SK-N-SH (cell line): ENCODE data around the gene BACE2. TPM values are rescaled to one million over a fixed set of nuclear protein-coding genes. Genes with fewer than 3 reads are reported as not detected.

ENCODE experiments used
- CTCF ChIA-PET: fragments of 300-600, 350-600 bp; formaldehyde crosslinking; extraction: SDS; loops from one replicate; lab custom pipeline; 2021; lab: Yijun Ruan, JAX
- POLR2A ChIA-PET: fragments of 350-600 bp; sonication (Branson Sonifier 250); formaldehyde crosslinking; extraction: SDS; loops from one replicate; lab custom pipeline; 2020; ENCODE audit warnings: antibody characterized with exemption, inconsistent platforms; lab: Yijun Ruan, JAX
- DNase-seq: peaks from one replicate; pipeline ENCODE4 v3.0.0; 2012
- H2AFZ ChIP-seq: fragments of 200-600 bp; sonication (generic); 2 replicates; pipeline ENCODE4 v1.8.1; 2016; ENCODE audit warnings: antibody characterized with exemption, mild to moderate bottlenecking, low read depth
- H3F3A ChIP-seq: fragments of 200-600 bp; sonication (generic); replicated peaks from 2 replicates; pipeline ENCODE3; 2016; ENCODE audit warnings: antibody characterized with exemption, mild to moderate bottlenecking; ENCODE audit not compliant: insufficient read depth
- H3K27ac ChIP-seq, 2 experiments: fragments of 200-500 bp in 1 of 2; fragments of 200-600 bp in 1 of 2; sonication (Bioruptor generic) in 1 of 2; sonication (generic), shearing (Covaris generic) in 1 of 2; 2 replicates each; pipeline versions ENCODE4 v1.5.1 to v1.6.1; 2014 to 2016; ENCODE audit warnings: low read depth in 2 of 2, inconsistent platforms in 1 of 2, low read length in 1 of 2, mild to moderate bottlenecking in 1 of 2, mixed read lengths in 1 of 2
- H3K27me3 ChIP-seq: fragments of 200-600 bp; sonication (generic), shearing (Covaris generic); 2 replicates; pipeline ENCODE4 v1.6.1; 2016; ENCODE audit warnings: mixed run types; ENCODE audit not compliant: insufficient read depth
- H3K36me3 ChIP-seq, 2 experiments: fragments of 200-500 bp in 1 of 2; fragments of 200-600 bp in 1 of 2; sonication (Bioruptor generic) in 1 of 2; sonication (generic) in 1 of 2; replicated peaks in 1 of 2; 2 replicates each; pipeline versions ENCODE3 to v1.5.1; 2014 to 2016; ENCODE audit warnings: low read length in 1 of 2, mild to moderate bottlenecking in 1 of 2; ENCODE audit not compliant: insufficient read depth in 2 of 2, control insufficient read depth in 1 of 2
- H3K4me1 ChIP-seq, 2 experiments: fragments of 200-500 bp in 1 of 2; fragments of 200-600 bp in 1 of 2; sonication (Bioruptor generic) in 1 of 2; sonication (generic), shearing (Covaris generic) in 1 of 2; 2 replicates each; pipeline versions ENCODE4 v1.5.1 to v1.6.1; 2014 to 2016; ENCODE audit warnings: low read depth in 1 of 2, low read length in 1 of 2, mixed run types in 1 of 2; ENCODE audit not compliant: insufficient read depth in 2 of 2, control insufficient read depth in 1 of 2
- H3K4me2 ChIP-seq: fragments of 200-600 bp; sonication (generic), shearing (Covaris generic); 2 replicates; pipeline ENCODE4 v1.6.1; 2017; ENCODE audit warnings: mixed run types
- H3K4me3 ChIP-seq, 2 experiments: fragments of 200-500 bp in 1 of 2; fragments of 200-600 bp in 1 of 2; sonication (Bioruptor generic) in 1 of 2; sonication (generic), shearing (Covaris generic) in 1 of 2; 2 replicates each; pipeline versions ENCODE4 v1.5.1 to v1.8.1; 2014 to 2016; ENCODE audit warnings: low read depth in 2 of 2, inconsistent platforms in 1 of 2, low read length in 1 of 2, mild to moderate bottlenecking in 1 of 2, mixed read lengths in 1 of 2, moderate library complexity in 1 of 2
- H3K79me2 ChIP-seq: fragments of 200-600 bp; sonication (generic); 2 replicates; pipeline ENCODE4 v1.8.1; 2017; ENCODE audit warnings: mild to moderate bottlenecking; ENCODE audit not compliant: insufficient read depth
- H3K9ac ChIP-seq: fragments of 200-600 bp; sonication (generic); 2 replicates; pipeline ENCODE4 v1.6.1; 2017; ENCODE audit warnings: mixed run types
- H3K9me2 ChIP-seq: fragments of 200-600 bp; sonication (generic); 2 replicates; pipeline ENCODE4 v1.6.1; 2017; ENCODE audit warnings: mixed run types
- H3K9me3 ChIP-seq: fragments of 200-600 bp; sonication (generic); 2 replicates; pipeline ENCODE4 v1.6.1; 2017; ENCODE audit warnings: mixed run types, mild to moderate bottlenecking, moderate library complexity
- H4K20me1 ChIP-seq: fragments of 200-600 bp; sonication (generic); 2 replicates; pipeline ENCODE4 v1.6.1; 2017; ENCODE audit warnings: mild to moderate bottlenecking, mixed run types; ENCODE audit not compliant: insufficient read depth
- CHD2 ChIP-seq: fragments of 150-350 bp; IDR thresholded peaks from 2 replicates; pipeline ENCODE4 v1.6.1; 2018; ENCODE audit warnings: low read length; ENCODE audit not compliant: partially characterized antibody
- FOSL2 ChIP-seq: IDR thresholded peaks from 2 replicates; pipeline ENCODE4 v1.4.0; 2012; ENCODE audit warnings: low read depth, mild to moderate bottlenecking, moderate library complexity, borderline replicate concordance
- FOXJ3 ChIP-seq: sonication (generic); formaldehyde crosslinking; IDR thresholded peaks from 2 replicates; pipeline ENCODE4 v1.5.1; 2020; ENCODE audit warnings: mild to moderate bottlenecking, missing genetic modification reagents
- FOXM1 ChIP-seq: IDR thresholded peaks from 2 replicates; pipeline ENCODE4 v1.4.0; 2012; ENCODE audit warnings: low read depth, mild to moderate bottlenecking
- GATA2 ChIP-seq: sonication (generic); formaldehyde crosslinking; IDR thresholded peaks from 2 replicates; pipeline ENCODE4 v1.5.0; 2020; ENCODE audit warnings: mild to moderate bottlenecking, missing genetic modification reagents
- JUND ChIP-seq: IDR thresholded peaks from 2 replicates; pipeline ENCODE4 v1.4.0; 2012
- MEF2A ChIP-seq: IDR thresholded peaks from 2 replicates; pipeline ENCODE4 v1.4.0; 2012; ENCODE audit warnings: low read depth, borderline replicate concordance
- POLR2AphosphoS5 ChIP-seq: IDR thresholded peaks from 2 replicates; pipeline ENCODE4 v1.6.1; 2012; ENCODE audit warnings: low read depth, low read length
- RAD21 ChIP-seq: IDR thresholded peaks from 2 replicates; pipeline ENCODE4 v1.6.1; 2012; ENCODE audit warnings: mild to moderate bottlenecking, low read length
- RFX5 ChIP-seq: IDR thresholded peaks from 2 replicates; pipeline ENCODE4 v1.6.1; 2012; ENCODE audit warnings: mild to moderate bottlenecking, improper control_type of control experiment, low read length
- RXRA ChIP-seq: IDR thresholded peaks from 2 replicates; pipeline ENCODE4 v1.4.0; 2012; ENCODE audit warnings: low read depth, mild to moderate bottlenecking, borderline replicate concordance
- TAF1 ChIP-seq: IDR thresholded peaks from 2 replicates; pipeline ENCODE4 v1.6.1; 2012; ENCODE audit warnings: low read depth, mild to moderate bottlenecking, low read length, moderate library complexity, borderline replicate concordance
- WGBS: methylation state at CpG from one replicate; pipeline ENCODE4 v1.1.6; 2017; ENCODE audit warnings: low lambda C conversion rate; 5-methylcytosine and 5-hydroxymethylcytosine counted together
- polyA plus RNA-seq, 3 experiments: library from polyadenylated mRNA; depleted of rRNA; stranded (reverse); fragments of >200 nt; gene quantifications; 2 replicates each; pipeline ENCODE4 v1.2.3, GENCODE V29; 2012
- TF ChIP-seq, protein P1 (sequence below): IDR thresholded peaks from 2 replicates; pipeline ENCODE4 v1.4.0; 2012; ENCODE audit warnings: low read depth, borderline replicate concordance
- TF ChIP-seq, protein P2 (sequence below): fragments of 150-350 bp; IDR thresholded peaks from 2 replicates; pipeline ENCODE4 v1.6.1; 2016; ENCODE audit warnings: mild to moderate bottlenecking, low read depth, low read length
- TF ChIP-seq, protein P3 (sequence below): IDR thresholded peaks from 2 replicates; pipeline ENCODE4 v1.4.0; 2012; ENCODE audit warnings: low read depth

The BACE2 gene
- polyA plus RNA-seq, 1 of the 3 experiments (the other 2 are of a cell fraction), result 23.4 TPM

DNA sequence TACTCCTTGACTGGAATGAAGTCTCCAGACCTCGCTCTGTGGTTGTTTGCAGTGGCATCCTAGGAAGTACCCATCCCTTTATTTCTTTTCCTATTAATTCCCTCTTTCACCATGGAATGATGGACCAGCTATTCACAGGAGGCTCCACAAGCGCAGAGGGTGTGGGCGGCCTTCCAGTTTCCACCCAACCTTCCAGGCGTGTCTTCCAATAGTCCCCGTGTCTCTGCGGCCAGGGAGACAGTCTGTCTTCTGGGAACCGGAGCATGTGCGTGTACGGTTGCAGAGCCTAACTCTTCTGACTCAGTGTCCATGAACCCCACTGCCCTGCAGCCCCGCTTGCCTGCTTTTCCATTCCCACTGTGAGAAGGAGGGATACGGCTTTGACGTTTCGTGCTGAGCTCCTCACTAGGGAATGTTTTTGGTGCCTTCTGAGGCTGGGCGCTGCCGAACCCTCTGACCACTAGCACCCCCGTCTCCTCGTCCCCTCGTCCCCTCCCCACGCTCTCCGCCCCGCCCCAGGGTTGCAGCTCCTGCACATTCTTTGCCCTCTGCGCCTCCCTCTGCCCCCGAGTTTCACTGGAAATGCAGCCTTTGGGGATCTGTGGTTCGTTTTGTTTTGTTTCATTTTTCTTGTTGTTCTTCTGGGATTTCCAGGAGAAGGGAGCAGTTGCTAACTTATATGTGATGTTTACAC is 122.3 kb downstream of the BACE2 start:
- Histone ChIP-seq H3K36me3 (no peaks in the 10 kb centered on the region), H3K4me1 (no peaks in the 10 kb centered on the region), H3K9me3 (no peaks in the 10 kb centered on the region), H3K4me2 (no peak overlapping the region), H3K4me3 (no peak overlapping the region), H2AFZ (no peak overlapping the region), H3K27me3 (0 out of 2 replicates have a peak, but pooled peaks cover 9% of the 10 kb centered on the region), H4K20me1 (no peaks in the 10 kb centered on the region), H3K9me2 (no peaks in the 10 kb centered on the region), H3K9ac (no peak overlapping the region), H3F3A (no peaks in the 10 kb centered on the region), H3K27ac (no peak overlapping the region), H3K79me2 (no peaks in the 10 kb centered on the region)
- 43% methylated on average over 22 of the region's 24 CpGs for WGBS
- no peak for DNase-seq
- ChIA-PET CTCF (interaction anchor here (0.6 kb wide), 1 partner anchor 1145 kb away, joined by 3 read pairs; no protein-coding TSS in a partner anchor), POLR2A (no interaction called here)
- TF ChIP-seq RAD21 (no peak), POLR2AphosphoS5 (no peak), JUND (no peak), MEF2A (no peak), TAF1 (no peak), FOSL2 (no peak), FOXM1 (no peak), CHD2 (no peak), RXRA (no peak), FOXJ3 (no peak), GATA2 (CRISPR knock-in tag) (no peak), RFX5 (no peak)
- TF ChIP-seq, protein P1, sequence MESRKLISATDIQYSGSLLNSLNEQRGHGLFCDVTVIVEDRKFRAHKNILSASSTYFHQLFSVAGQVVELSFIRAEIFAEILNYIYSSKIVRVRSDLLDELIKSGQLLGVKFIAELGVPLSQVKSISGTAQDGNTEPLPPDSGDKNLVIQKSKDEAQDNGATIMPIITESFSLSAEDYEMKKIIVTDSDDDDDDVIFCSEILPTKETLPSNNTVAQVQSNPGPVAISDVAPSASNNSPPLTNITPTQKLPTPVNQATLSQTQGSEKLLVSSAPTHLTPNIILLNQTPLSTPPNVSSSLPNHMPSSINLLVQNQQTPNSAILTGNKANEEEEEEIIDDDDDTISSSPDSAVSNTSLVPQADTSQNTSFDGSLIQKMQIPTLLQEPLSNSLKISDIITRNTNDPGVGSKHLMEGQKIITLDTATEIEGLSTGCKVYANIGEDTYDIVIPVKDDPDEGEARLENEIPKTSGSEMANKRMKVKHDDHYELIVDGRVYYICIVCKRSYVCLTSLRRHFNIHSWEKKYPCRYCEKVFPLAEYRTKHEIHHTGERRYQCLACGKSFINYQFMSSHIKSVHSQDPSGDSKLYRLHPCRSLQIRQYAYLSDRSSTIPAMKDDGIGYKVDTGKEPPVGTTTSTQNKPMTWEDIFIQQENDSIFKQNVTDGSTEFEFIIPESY, result no peak
- TF ChIP-seq, protein P2, sequence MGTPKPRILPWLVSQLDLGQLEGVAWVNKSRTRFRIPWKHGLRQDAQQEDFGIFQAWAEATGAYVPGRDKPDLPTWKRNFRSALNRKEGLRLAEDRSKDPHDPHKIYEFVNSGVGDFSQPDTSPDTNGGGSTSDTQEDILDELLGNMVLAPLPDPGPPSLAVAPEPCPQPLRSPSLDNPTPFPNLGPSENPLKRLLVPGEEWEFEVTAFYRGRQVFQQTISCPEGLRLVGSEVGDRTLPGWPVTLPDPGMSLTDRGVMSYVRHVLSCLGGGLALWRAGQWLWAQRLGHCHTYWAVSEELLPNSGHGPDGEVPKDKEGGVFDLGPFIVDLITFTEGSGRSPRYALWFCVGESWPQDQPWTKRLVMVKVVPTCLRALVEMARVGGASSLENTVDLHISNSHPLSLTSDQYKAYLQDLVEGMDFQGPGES, result no peak
- TF ChIP-seq, protein P3, sequence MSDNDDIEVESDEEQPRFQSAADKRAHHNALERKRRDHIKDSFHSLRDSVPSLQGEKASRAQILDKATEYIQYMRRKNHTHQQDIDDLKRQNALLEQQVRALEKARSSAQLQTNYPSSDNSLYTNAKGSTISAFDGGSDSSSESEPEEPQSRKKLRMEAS, result no peak
